H1 (cell line): Measurements from ENCODE around the gene IKZF1. TPM values are rescaled to one million over a fixed set of nuclear protein-coding genes. Genes with fewer than 3 reads are reported as not detected.

Experiments
- CTCF ChIA-PET: fragments of 300-600 bp; sonication (Branson Sonifier 250); formaldehyde crosslinking; loops from one replicate; lab custom pipeline; 2021; ENCODE audit not compliant: partially characterized antibody; lab: Charles Lee
- POLR2A ChIA-PET: fragments of 300-600 bp; sonication (Branson Sonifier 250); formaldehyde crosslinking; loops from one replicate; lab custom pipeline; 2021; ENCODE audit warnings: inconsistent platforms; ENCODE audit not compliant: partially characterized antibody; lab: Charles Lee
- DNase-seq, 2 experiments: peaks; one replicate each; pipeline versions ENCODE4 v3.0.0 to v3.0.0-alpha.2; 2010 to 2022; ENCODE audit warnings: low spot score in 2 of 2, low read depth in 1 of 2, mixed read lengths in 1 of 2
- FAIRE-seq: peaks from 2 replicates; lab custom pipeline; 2011; peaks lifted over from hg19 to GRCh38; lab: Jason Lieb, UNC
- H2AFZ ChIP-seq: 2 replicates; pipeline ENCODE4 v1.8.1; 2012; ENCODE audit warnings: low read length, inconsistent platforms
- H2AK5ac ChIP-seq: 2 replicates; pipeline ENCODE4 v1.6.1; 2013; ENCODE audit warnings: low read depth, low read length
- H2BK120ac ChIP-seq: replicated peaks from 2 replicates; pipeline ENCODE3; 2013; ENCODE audit warnings: low read depth, low read length, inconsistent platforms
- H2BK12ac ChIP-seq: 2 replicates; pipeline ENCODE4 v1.6.1; 2013; ENCODE audit warnings: low read depth, low read length
- H2BK15ac ChIP-seq: 2 replicates; pipeline ENCODE4 v1.6.1; 2013; ENCODE audit warnings: low read length
- H2BK20ac ChIP-seq: 2 replicates; pipeline ENCODE4 v1.6.1; 2013; ENCODE audit warnings: low read length
- H2BK5ac ChIP-seq: 2 replicates; pipeline ENCODE4 v1.6.1; 2013; ENCODE audit warnings: low read depth, low read length
- H3K14ac ChIP-seq: 2 replicates; pipeline ENCODE4 v1.6.1; 2013; ENCODE audit warnings: inconsistent platforms; ENCODE audit not compliant: insufficient read length
- H3K18ac ChIP-seq: 2 replicates; pipeline ENCODE4 v1.6.1; 2013; ENCODE audit warnings: low read length; ENCODE audit errors: extremely low read depth
- H3K23ac ChIP-seq: 2 replicates; pipeline ENCODE4 v1.6.1; 2013; ENCODE audit warnings: inconsistent platforms; ENCODE audit not compliant: insufficient read length
- H3K23me2 ChIP-seq: 2 replicates; pipeline ENCODE4 v1.6.1; 2013; ENCODE audit warnings: low read depth, low read length
- H3K27ac ChIP-seq: 2 replicates; pipeline ENCODE4 v1.6.1; 2011; ENCODE audit warnings: low read depth, low read length, inconsistent platforms
- H3K27me3 ChIP-seq, 4 experiments: replicated peaks in 1 of 4; 1 replicate in 1 of 4; 2 replicates in 3 of 4; pipeline versions ENCODE4 v1.6.1 to v1.8.1; 2011 to 2013; ENCODE audit warnings: low read length in 3 of 4, mild to moderate bottlenecking in 3 of 4, inconsistent platforms in 2 of 4, mixed read lengths in 2 of 4, moderate library complexity in 1 of 4; ENCODE audit not compliant: control insufficient read depth in 3 of 4, insufficient read depth in 3 of 4; ENCODE audit errors: extremely low read depth in 1 of 4
- H3K36me3 ChIP-seq, 4 experiments: 2 replicates each; pipeline versions ENCODE4 v1.6.1 to v1.8.1; 2011 to 2013; ENCODE audit warnings: mild to moderate bottlenecking in 4 of 4, low read length in 3 of 4, moderate library complexity in 2 of 4, control low read depth in 1 of 4, inconsistent platforms in 1 of 4; ENCODE audit not compliant: insufficient read depth in 4 of 4, control insufficient read depth in 2 of 4
- H3K4ac ChIP-seq: replicated peaks from 2 replicates; pipeline ENCODE3; 2013; ENCODE audit warnings: low read length, low read depth, mixed read lengths, inconsistent platforms; ENCODE audit not compliant: insufficient read length
- H3K4me1 ChIP-seq, 4 experiments: replicated peaks in 1 of 4; 1 replicate in 1 of 4; 2 replicates in 3 of 4; pipeline versions ENCODE4 v1.6.1 to v1.8.1; 2011 to 2013; ENCODE audit warnings: low read length in 3 of 4, inconsistent platforms in 2 of 4, mixed read lengths in 1 of 4; ENCODE audit not compliant: insufficient read depth in 4 of 4, control insufficient read depth in 3 of 4
- H3K4me2 ChIP-seq, 2 experiments: 2 replicates each; pipeline versions ENCODE4 v1.6.1 to v1.8.1; 2011 to 2013; ENCODE audit warnings: low read depth in 2 of 2, low read length in 2 of 2, control low read depth in 1 of 2, inconsistent platforms in 1 of 2, mild to moderate bottlenecking in 1 of 2; ENCODE audit not compliant: insufficient read depth in 1 of 2
- H3K4me3 ChIP-seq, 4 experiments: fragments of 200-600, 300-600 bp in 1 of 4; sonication (generic), shearing (Covaris generic), sonication (Bioruptor Twin) in 1 of 4; 2 replicates each; pipeline versions ENCODE4 v1.5.1 to v1.8.1; 2011 to 2016; ENCODE audit warnings: low read length in 4 of 4, low read depth in 3 of 4, control low read depth in 2 of 4, inconsistent platforms in 2 of 4, mild to moderate bottlenecking in 2 of 4, mixed read lengths in 1 of 4, moderate library complexity in 1 of 4; ENCODE audit not compliant: insufficient read depth in 2 of 4; ENCODE audit errors: extremely low read depth in 1 of 4
- H3K56ac ChIP-seq: replicated peaks from 2 replicates; pipeline ENCODE3; 2013; ENCODE audit warnings: low read depth, mild to moderate bottlenecking, mixed read lengths, low read length, inconsistent platforms; ENCODE audit not compliant: insufficient read length
- H3K79me1 ChIP-seq: 2 replicates; pipeline ENCODE4 v1.6.1; 2013; ENCODE audit warnings: low read depth, low read length, control low read depth
- H3K79me2 ChIP-seq, 2 experiments: 2 replicates each; pipeline versions ENCODE4 v1.6.1 to v1.8.1; 2012 to 2013; ENCODE audit warnings: low read length in 2 of 2, mild to moderate bottlenecking in 2 of 2, inconsistent platforms in 1 of 2; ENCODE audit not compliant: insufficient read depth in 2 of 2, control insufficient read depth in 1 of 2
- H3K9ac ChIP-seq, 4 experiments: replicated peaks in 1 of 4; 1 replicate in 1 of 4; 2 replicates in 3 of 4; pipeline versions ENCODE4 v1.6.1 to v1.8.1; 2011 to 2013; ENCODE audit warnings: low read depth in 3 of 4, low read length in 3 of 4, control low read depth in 2 of 4, mild to moderate bottlenecking in 2 of 4, moderate library complexity in 2 of 4, inconsistent platforms in 1 of 4; ENCODE audit errors: extremely low read depth in 1 of 4
- H3K9me3 ChIP-seq, 2 experiments: 2 replicates each; pipeline versions ENCODE4 v1.6.1 to v1.8.1; 2012 to 2013; ENCODE audit warnings: mild to moderate bottlenecking in 2 of 2, moderate library complexity in 2 of 2, control low read depth in 1 of 2, inconsistent platforms in 1 of 2, low read depth in 1 of 2, low read length in 1 of 2, mixed read lengths in 1 of 2; ENCODE audit not compliant: insufficient read depth in 2 of 2
- H4K20me1 ChIP-seq, 2 experiments: replicated peaks in 1 of 2; 2 replicates each; pipeline versions ENCODE3 to v1.8.1; 2011 to 2013; ENCODE audit warnings: inconsistent platforms in 2 of 2, low read length in 2 of 2, mild to moderate bottlenecking in 1 of 2; ENCODE audit not compliant: insufficient read depth in 2 of 2, control insufficient read depth in 1 of 2
- H4K5ac ChIP-seq: 2 replicates; pipeline ENCODE4 v1.6.1; 2013; ENCODE audit warnings: low read length, low read depth, mixed read lengths, inconsistent platforms; ENCODE audit not compliant: insufficient read length
- H4K8ac ChIP-seq: 2 replicates; pipeline ENCODE4 v1.8.0; 2013; ENCODE audit warnings: mild to moderate bottlenecking, moderate library complexity, low read length, inconsistent platforms; ENCODE audit not compliant: insufficient read depth; ENCODE audit errors: extremely low read depth
- H4K91ac ChIP-seq: replicated peaks from 2 replicates; pipeline ENCODE3; 2013; ENCODE audit warnings: low read length, mixed read lengths, inconsistent platforms; ENCODE audit not compliant: insufficient read length
- CEBPB ChIP-seq: IDR thresholded peaks from 2 replicates; pipeline ENCODE4 v1.6.1; 2012; ENCODE audit warnings: low read depth, low read length
- EGR1 ChIP-seq: IDR thresholded peaks from 2 replicates; pipeline ENCODE4 v1.6.1; 2011; ENCODE audit warnings: low read depth, low read length, borderline replicate concordance
- NANOG ChIP-seq: IDR thresholded peaks from 2 replicates; pipeline ENCODE4 v1.6.1; 2011; ENCODE audit warnings: low read length, low read depth, mild to moderate bottlenecking, inconsistent platforms; ENCODE audit not compliant: insufficient read depth, poor library complexity, severe bottlenecking
- RNF2 ChIP-seq: fragments of 200-900, 300-1000 bp; sonication (generic); IDR thresholded peaks from 2 replicates; pipeline ENCODE4 v1.7.1; 2016; ENCODE audit warnings: borderline replicate concordance, low read depth, mild to moderate bottlenecking, antibody characterized with exemption, low read length; ENCODE audit not compliant: poor library complexity, severe bottlenecking; ENCODE audit errors: missing control alignments
- SP1 ChIP-seq: IDR thresholded peaks from 2 replicates; pipeline ENCODE4 v1.6.1; 2011; ENCODE audit warnings: low read depth, low read length
- TEAD4 ChIP-seq: IDR thresholded peaks from 2 replicates; pipeline ENCODE4 v1.6.1; 2012; ENCODE audit warnings: low read depth, low read length, inconsistent platforms, mixed read lengths
- ZNF274 ChIP-seq: IDR thresholded peaks from 2 replicates; pipeline ENCODE4 v1.7.0; 2012; ENCODE audit warnings: low read length, borderline replicate concordance; ENCODE audit errors: extremely low read depth
- WGBS, 2 experiments: shearing (Covaris generic) in 1 of 2; methylation state at CpG; one replicate each; pipeline versions ENCODE4 v1.1.6 to v1.1.7; 2013 to 2015; ENCODE audit warnings: low lambda C conversion rate in 2 of 2, mixed read lengths in 2 of 2, inconsistent platforms in 1 of 2, low coverage in 1 of 2, missing lambda C conversion rate in 1 of 2; ENCODE audit not compliant: insufficient replicate concordance in 2 of 2, insufficient coverage in 1 of 2, insufficient read length in 1 of 2; ENCODE audit errors: extremely low coverage in 1 of 2, missing lambda C conversion rate in 1 of 2; 5-methylcytosine and 5-hydroxymethylcytosine counted together
- polyA plus RNA-seq, 7 experiments: library from polyadenylated mRNA; depleted of rRNA in 3 of 7; stranded (reverse) in 5 of 7; unstranded in 2 of 7; fragments of >200 nt in 5 of 7; fragments of 200-250 nt in 2 of 7; gene quantifications; 1 replicate in 5 of 7; 2 replicates in 1 of 7; 4 replicates in 1 of 7; pipeline versions ENCODE4 v1.2.1 to v1.2.3, GENCODE V29; 2011 to 2013; ENCODE audit warnings: missing spikeins in 2 of 7, mixed read lengths in 2 of 7
- total RNA-seq: library from RNA; stranded (reverse); fragmentation: NEBNext Ultra II Directional; extraction: Animal tissue kit (Norgen Biotek cat#: 25700); gene quantifications from 2 replicates; pipeline ENCODE4 v1.2.1, GENCODE V29; 2021

Gene IKZF1
- total and polyA plus RNA-seq, 2 of the 8 experiments (the other 6 are each of a cell fraction or from before 2014, with no cell fraction given), result 0.74 to 1.5 TPM

- 81% methylated on average over 3 of the region's 4 CpGs; no CpG with 5 or more reads in 1 of the 2 experiments for WGBS, 2 experiments
- Histone ChIP-seq H2AFZ (no peak overlapping the region), H3K9ac (no peak overlapping the region), H3K23me2 (no peaks in the 10 kb centered on the region), H2BK120ac (no peak overlapping the region), H3K79me1 (no peaks in the 10 kb centered on the region; the same call in 1 of the 2 replicates), H3K18ac (0 out of 2 replicates have a peak overlapping the region, but pooled peaks have one; percentile 4), H4K91ac (no peak overlapping the region), H3K36me3 (no peaks in the 10 kb centered on the region), H2AK5ac (no peak overlapping the region), H4K8ac (no peak overlapping the region), H4K20me1 (no peaks in the 10 kb centered on the region), H4K5ac (no peak overlapping the region), H3K27ac (no peak overlapping the region), H3K4me2 (no peak overlapping the region), H3K27me3 (no peaks in the 10 kb centered on the region; a peak in 1 of 7 replicates), H3K4ac (no peak overlapping the region), H2BK20ac (no peak overlapping the region), H3K4me3 (no peak overlapping the region), H3K56ac (no peak overlapping the region), H3K79me2 (no peaks in the 10 kb centered on the region), H2BK5ac (no peak overlapping the region), H2BK12ac (no peak overlapping the region), H3K23ac (no peak overlapping the region), H3K4me1 (peaks cover 0 to 3% (median 0%) of the 10 kb centered on the region in 4 experiments; a peak in 2 of 7 replicates), H3K9me3 (no peaks in the 10 kb centered on the region), H2BK15ac (no peak overlapping the region), H3K14ac (no peak overlapping the region)
- FAIRE-seq, result no peak
- TF ChIP-seq SP1 (no peak), EGR1 (no peak), RNF2 (no peak), CEBPB (no peak), TEAD4 (no peak), ZNF274 (no peak), NANOG (no peak)
- no peak for DNase-seq
- ChIA-PET CTCF (interaction anchor here (1.1 to 1.2 kb wide), 2 partner anchors 8 to 319 kb away, joined by 3 read pairs; no protein-coding TSS in a partner anchor), POLR2A (no interaction called here)
These were observed 108.5 kb downstream of the IKZF1 start for GRCh38 chr7:50412973-50413372.
